ENCODE data around the gene RABL6.

- no peak for TF ChIP-seq POLR2A (IDR thresholded peaks at IDR 0.05; ENCODE audit: low read length)
- TF ChIP-seq GATA1 (IDR thresholded peaks at IDR 0.05; ENCODE audit: low read depth, low read length): no peak
These were observed 1.7 kb upstream of the RABL6 start for GRCh38 chr9:136806067-136806466.

All from erythroblast (primary cell).